AG09319 (cell line): ENCODE results near the gene SMG6.

Source experiments
- DNase-seq: peaks from one replicate; pipeline ENCODE4 v3.0.0-alpha.2; 2010; ENCODE audit warnings: low read depth; ENCODE audit errors: extremely low read depth
- TF ChIP-seq, protein P1 (sequence below): IDR thresholded peaks from 2 replicates; pipeline ENCODE4 v1.5.1; 2011; ENCODE audit warnings: low read depth, mild to moderate bottlenecking, inconsistent platforms, low read length, moderate library complexity

The SMG6 gene

GRCh38 chr17:2137342-2138098, 166.1 kb downstream of the SMG6 start:
- DNase-seq, result no peak
- TF ChIP-seq, protein P1, sequence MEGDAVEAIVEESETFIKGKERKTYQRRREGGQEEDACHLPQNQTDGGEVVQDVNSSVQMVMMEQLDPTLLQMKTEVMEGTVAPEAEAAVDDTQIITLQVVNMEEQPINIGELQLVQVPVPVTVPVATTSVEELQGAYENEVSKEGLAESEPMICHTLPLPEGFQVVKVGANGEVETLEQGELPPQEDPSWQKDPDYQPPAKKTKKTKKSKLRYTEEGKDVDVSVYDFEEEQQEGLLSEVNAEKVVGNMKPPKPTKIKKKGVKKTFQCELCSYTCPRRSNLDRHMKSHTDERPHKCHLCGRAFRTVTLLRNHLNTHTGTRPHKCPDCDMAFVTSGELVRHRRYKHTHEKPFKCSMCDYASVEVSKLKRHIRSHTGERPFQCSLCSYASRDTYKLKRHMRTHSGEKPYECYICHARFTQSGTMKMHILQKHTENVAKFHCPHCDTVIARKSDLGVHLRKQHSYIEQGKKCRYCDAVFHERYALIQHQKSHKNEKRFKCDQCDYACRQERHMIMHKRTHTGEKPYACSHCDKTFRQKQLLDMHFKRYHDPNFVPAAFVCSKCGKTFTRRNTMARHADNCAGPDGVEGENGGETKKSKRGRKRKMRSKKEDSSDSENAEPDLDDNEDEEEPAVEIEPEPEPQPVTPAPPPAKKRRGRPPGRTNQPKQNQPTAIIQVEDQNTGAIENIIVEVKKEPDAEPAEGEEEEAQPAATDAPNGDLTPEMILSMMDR, result no peak

DNA sequence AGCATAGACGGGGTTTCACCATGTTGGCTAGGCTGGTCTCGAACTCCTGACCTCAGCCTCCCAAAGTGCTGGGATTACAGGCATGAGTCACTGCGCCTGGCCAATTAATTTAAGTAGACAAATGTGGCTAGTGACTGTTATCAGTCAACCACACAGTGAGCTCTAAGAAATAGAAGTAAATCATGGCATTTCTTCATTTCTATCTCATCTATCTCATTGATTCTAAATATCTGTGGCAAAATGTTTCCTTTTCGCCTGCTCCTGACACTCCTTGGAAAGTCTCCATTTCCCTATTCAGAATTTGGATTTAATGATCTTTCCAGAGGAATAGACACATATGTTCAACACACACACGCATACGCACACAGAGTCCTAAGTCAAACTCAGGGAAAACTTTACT, 167.3 kb downstream of the SMG6 start:
- TF ChIP-seq, protein P1, result no peak
- DNase-seq, result no peak

DNA sequence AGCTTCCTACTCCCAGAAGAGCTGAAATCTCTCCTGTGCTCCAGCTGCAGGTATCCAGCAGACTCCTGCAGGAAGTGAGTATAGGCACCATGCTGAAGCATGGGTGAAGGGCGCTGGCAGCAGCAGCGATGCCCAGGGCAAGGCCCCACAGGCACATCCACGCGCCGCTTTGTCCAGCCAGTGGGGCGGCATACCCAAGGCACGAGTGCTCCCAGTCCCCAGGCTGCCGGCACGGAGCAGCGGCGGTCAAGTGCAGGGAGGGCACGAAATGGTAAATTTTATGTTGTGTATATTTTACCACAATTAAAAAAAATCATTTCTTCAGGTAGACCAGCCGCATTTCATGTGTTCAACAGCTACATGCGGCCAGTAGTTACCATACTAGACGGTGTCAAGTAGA, 175.6 kb downstream of the SMG6 start:
- TF ChIP-seq, protein P1, result no peak
- no peak for DNase-seq

DNA sequence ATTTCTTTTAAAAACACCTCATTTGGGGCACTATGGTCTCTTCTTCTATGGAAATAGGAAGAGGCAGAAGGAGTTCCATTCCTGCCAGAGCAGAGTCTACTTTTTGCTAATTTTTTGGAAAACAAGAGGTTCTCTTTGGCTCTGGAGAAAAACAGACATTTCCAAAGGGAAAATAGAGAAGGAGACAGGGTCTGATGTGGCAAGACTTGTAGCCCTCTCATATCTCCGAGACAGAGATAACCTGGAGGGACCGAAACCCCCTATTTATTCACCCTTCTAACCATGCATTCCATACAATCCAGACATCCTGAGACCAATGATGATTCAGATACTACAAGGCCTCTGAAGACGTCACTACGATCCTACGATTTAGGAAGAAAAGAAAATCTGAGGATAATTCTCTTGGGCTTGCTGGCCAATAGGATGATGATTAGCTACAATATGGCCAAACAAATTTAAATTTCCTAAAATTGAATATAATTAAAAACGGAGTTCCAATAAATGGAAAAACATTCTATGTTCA, 178.5 kb downstream of the SMG6 start:
- TF ChIP-seq, protein P1, result no peak
- no peak for DNase-seq

DNA sequence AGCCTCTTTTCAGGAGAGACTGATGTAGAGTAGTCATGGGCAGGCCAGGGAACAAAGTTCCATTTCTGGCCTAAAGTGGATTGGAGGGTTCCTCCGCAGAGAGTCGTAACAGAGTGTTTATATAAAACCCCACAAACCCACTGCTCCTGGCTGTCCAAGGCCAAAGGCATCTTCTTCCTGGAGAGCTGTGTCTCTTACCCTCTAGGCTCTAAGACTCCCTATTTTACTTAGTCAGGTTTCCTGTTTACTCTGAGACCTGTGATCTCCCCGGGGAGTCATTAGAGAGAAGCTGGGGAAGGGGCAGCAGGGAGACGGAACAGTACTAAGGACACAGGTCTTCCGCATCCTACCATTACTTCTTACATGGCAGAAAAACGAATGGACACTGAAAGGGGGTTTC, 179.2 kb downstream of the SMG6 start:
- TF ChIP-seq, protein P1, result no peak
- no peak for DNase-seq

- DNase-seq, result no peak
- TF ChIP-seq, protein P1, result no peak
Measured at GRCh38 chr17:2123375-2124251, 180.0 kb downstream of the SMG6 start.
